Ammon's horn (tissue), 1 donor: ENCODE measurements around the gene SHC2.
"Not testable (repeated sequence)": the region's sequence is repeated elsewhere in the genome, so short reads cannot be mapped to it uniquely, and the experiment has no call there.

Experiments used
- DNase-seq: peaks from one replicate; pipeline ENCODE4 v3.0.0-alpha.2; 2016; ENCODE audit warnings: low spot score

The SHC2 gene

DNA sequence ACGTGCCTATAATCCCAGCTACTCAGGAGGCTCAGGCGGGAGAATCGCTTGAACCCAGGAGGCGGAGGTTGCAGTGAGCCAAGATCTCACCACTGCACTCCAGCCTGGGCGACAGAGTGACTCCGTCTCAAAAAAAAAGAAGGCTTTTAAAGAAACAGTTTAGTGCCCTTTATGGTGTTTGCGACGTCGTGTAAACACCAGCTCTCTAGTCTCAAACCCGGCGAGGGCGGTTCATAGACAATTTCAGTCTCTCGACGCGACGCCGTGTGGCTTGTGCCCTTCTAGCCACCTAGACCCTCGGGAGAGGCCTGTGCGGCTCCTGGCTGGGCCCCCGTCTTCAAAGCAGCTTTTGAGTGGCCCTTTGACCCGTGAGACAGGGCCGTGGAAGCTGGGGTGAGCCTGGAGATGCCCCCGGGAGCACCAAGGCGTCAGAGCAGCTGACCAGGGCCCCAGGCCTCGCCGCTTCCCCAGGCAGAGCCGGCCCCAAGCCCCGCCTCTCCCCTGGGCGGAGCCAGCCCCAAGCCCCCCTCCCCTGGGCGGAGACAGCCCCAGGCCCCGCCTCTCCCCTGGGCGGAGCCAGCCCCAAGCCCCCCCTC, 30.4 kb upstream of the SHC2 start:
- no peak for DNase-seq

DNA sequence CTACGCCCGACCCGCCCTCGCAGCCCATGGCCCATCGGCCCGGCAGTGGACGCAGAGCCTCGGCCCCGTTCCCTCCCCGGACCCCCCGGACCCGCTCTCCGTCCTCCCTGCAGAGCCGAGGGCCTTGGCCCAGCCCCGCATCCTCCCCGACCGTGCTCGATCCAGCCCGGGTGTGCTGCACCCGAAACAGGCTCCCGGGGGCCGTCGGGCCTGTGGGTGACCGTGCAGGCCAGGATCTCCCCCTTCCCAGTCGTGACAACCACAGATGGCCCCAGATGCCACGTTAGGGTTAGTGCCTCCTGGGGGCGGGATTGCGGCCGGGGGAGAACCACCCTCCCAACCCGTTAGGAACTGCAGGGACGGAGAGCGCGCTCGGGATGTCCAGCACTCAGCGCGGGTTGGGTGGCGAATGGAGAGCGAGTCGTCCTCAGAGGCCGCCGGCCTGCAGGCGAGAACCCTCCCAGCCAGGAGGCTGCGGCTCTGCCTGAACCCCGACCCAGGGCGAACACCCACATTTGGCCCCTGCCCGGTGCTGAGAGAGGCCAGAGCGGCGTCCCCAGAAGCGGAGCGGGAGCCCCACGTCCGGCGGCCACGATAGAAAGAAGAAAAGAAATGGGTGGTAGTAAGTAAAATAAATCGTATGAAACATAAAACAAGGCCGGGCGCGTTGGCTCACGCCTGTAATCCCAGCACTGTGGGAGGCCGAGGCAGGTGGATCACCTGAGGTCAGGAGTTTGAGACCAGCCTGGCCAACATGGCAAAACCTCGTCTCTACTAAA, 28.8 kb upstream of the SHC2 start:
- peak; percentile 40 for DNase-seq

DNA sequence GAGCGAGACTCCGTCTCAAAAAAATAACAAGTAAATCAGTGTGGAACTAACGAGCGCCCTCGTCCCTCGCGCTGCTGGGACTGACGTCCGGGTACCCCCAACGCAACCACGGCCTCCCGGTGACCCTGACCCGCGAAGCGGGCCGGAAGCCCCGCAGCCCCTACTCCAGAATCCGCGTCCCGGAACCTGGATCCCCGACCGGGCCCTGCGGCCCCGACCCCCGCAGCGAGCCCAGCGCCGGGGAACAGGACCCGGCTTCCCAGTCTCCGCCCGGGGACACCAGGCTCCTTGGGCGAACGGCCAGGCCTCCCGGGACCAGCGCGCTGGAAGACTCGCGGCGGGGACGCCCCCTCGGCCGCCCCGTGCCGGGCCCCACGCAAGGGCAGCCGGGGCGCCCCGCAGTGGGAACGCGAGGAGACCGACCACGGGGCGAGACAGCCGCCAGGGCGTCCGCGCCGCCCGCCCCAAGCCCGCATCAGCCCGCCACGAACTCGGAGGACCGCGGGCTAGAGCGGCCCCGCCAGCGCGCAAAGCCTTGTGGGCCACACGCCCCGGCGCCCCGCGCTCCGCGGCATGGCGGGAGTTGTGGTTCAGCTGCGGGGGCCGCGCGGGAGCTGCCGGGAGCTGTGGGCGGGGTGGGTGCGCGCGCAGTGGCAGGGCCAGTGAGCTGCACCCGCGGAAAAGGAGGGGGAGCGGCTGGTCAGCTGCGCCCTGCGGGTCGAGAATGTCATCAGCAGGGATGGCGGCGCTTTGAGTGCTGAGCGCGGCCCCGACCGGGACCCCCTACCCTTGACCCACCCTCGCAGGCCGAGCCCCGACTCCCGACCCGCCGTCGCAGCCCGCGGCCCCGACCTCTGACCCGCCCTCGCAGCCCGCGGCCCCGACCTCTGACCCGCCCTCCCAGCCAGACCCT, 27.9 kb upstream of the SHC2 start:
- peak; percentile 93 for DNase-seq

DNA sequence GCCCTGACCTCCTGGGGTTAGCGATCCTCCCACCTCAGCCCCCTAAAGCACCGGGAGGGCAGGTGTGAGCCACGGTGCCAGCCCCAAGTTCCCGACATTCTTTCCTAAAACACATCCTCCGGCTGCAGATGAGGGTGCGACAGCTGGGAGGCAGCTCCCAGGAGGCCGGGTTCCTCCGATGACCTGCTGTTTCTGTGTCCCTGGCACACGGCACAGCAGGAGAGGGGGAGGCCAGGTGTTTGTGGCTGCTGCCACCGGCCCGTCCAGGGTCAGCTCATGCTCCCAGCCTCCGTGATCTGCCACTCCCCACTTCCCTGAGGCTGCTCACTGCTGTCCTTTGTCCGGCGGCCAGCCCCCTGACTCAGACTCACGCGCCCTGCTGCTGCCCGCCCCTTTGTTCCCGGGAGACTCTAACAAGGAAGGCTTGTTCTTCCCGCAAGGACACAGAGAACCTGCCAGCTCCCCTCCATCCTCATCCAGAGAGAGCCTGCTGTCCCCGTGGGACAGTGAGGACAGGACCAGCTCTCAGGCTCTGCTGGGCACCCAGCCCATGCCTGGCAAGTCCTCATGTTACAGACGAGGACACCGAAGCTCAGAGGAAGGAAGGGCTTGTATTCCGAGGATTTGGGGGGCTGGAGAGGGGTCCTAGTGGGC, 24.9 kb upstream of the SHC2 start:
- DNase-seq, result peak; percentile 91

DNA sequence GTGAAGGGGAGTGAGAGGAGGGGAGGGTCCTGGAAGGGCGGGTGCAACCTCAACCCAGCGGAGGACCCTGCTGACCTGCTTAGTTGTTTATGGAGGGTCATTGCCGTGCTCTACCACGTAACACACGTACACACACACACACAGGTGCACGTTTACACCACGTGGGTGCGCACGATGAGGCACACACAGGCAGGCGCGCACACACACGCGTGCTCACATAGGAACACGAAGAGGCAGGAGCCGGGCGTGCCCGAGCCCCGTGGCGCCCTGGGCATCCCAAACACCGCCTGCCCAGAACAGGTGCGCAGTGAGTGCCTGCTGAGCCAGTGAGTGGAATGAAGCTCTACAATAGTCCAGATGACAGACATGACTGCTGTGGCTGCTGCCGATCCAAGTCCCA, 24.2 kb upstream of the SHC2 start:
- no peak for DNase-seq

DNA sequence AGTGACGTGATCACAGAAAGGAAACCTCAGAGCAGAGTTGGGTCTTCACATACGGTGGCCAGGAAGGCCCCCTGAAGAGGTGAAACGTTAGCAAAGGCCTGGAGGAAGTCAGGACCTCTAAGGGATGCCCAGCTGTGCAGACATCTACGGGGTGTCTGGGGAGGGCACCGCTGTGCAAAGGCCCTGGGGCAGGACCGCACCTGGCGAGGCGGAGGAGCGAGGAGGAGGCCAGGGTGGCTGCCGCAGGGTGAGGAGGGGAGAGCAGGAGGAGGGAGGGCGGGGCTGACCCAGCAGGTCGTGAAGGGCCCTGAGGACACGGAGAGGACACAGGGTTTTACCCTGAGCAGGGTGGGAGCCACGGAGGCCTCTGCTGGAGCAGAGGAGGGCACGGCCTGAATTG, 23.7 kb upstream of the SHC2 start:
- DNase-seq, result no peak

DNA sequence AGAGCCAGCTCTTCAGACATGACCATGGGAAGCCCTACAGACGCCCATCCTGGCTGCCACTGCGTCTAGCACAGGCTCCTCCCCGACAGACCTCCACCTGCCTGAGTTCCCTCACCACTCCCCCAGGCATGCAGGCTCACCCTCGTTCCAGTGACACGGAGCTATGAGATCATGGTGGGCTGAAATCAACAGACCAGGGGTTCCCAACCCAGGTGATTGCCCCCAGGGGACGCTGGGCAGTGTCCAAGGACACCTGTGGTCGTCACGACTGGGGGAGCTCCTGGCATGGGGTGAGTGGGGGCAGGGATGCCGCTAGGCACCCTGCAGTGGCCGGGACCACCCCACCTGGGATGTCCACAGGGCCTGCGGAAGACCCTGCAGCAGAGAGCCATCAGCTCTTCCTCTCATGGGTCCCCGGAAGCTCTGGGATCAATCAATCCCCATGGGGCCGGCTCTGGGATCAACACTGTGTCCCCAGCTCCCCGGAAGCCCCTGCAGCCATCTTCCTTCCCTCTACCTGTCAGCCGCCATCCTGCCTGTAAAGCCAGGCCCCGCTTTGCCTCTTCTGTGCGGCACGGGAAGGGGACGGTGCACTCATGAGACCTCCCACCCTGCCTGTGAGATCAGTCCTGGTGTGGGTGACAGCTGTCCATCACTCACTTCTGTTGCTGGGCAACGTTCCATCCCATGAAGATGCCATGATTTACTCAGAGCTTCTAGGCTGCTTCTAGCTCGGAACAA, 22.7 kb upstream of the SHC2 start:
- no peak for DNase-seq

DNA sequence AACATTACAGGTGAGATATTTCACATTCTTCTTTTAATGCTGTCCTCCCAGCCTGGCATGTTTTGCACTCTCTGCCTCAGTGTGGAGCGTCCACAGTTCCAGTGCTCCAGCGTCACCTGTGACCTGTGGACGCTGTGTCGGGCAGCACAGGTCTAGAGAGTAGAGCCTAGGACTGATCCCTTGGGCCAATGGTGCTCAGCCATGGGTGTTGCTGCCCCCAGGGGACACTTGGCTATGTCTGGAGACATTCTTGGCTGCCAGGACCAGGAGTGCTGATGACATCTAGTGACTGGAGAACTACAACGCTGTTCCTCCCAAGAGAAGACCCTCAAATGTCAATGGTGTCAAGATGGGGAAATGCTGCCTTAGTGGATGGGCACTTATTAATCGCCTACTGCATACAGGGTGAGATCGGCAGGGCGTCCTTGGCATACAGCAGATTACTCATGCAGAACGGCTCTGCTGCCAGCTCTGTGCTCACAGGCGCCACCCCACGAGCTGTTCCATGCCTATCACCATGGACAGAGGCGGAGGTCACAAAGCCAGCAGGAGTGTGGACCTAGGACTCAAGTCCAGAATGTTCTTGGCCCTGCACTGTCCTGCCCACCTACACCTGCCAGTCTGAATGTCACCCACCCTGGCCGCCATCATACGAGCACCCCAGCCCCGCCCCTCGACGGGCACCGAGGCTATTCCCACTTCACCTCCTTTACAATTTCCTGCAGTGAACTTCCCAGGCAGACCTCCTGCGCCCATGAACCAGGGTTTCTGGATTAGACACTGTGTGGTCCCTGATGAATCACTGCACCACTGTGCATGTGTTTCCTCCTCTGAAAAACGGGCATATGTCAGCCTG, 21.6 kb upstream of the SHC2 start:
- no peak for DNase-seq

DNA sequence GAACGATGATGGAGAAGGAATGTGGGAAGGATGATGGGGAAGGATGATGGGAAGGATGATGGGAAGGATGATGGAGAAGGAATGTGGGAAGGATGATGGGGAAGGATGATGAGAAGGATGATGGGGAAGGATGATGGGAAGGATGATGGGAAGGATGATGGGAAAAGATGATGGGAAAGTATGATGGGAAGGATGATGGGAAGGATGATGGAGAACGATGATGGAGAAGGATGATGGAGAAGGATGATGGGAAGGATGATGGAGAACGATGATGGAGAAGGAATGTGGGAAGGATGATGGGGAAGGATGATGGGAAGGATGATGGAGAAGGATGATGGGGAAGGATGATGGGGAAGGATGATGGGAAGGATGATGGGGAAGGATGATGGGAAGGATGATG, 20.3 kb upstream of the SHC2 start:
- DNase-seq, result not testable (repeated sequence)

DNA sequence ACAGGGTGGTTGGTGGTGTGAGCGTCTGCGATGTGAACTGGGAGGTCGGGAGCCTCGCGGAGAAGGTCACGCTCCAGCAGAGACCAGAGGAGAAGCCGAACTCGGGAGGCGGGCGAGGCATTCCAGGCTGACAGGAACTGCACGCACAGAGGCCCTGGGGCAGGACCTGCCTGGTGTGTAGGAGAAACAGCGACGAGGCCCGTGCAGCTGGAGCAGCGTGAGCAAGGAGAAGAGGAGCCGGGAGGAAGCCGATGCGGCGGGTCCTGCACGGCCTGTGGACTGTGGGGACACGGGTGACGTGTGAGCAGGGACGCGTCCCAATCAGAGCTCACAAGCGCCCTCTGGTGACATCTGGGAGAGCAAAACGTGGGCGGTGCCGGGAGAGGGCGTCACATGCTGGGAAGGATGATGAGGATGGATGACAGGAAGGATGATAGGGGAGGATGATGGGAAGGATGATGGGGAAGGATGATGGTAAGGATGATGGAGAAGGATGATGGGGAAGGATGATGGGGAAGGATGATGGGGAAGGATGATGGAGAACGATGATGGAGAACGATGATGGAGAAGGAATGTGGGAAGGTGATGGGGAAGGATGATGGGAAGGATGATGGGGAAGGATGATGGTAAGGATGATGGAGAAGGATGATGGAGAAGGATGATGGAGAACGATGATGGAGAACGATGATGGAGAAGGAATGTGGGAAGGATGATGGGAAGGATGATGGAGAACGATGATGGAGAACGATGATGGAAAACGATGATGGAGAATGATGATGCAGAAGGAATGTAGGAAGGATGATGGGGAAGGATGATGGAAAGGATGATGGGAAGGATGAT, 19.4 kb upstream of the SHC2 start:
- DNase-seq, result peak; percentile 80

DNA sequence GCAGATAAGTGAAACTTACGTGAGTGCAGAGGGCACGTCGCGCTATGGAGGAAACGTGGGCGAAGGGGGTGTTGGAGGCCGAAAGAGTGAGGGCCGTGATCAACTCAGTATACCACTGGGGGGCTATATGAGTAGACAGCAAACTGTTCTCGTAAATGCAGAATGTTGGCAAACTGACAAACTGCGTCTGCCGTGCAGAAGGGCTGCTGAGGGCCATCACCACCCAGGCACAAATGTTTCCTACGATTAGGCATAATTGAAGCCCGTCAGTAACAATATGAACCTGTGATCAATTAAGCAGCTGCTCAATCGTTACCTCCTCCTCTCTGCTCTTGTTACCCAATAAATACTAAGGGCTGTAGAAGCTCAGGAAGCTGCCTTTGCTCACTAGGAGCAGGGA, 18.1 kb upstream of the SHC2 start:
- no peak for DNase-seq

DNA sequence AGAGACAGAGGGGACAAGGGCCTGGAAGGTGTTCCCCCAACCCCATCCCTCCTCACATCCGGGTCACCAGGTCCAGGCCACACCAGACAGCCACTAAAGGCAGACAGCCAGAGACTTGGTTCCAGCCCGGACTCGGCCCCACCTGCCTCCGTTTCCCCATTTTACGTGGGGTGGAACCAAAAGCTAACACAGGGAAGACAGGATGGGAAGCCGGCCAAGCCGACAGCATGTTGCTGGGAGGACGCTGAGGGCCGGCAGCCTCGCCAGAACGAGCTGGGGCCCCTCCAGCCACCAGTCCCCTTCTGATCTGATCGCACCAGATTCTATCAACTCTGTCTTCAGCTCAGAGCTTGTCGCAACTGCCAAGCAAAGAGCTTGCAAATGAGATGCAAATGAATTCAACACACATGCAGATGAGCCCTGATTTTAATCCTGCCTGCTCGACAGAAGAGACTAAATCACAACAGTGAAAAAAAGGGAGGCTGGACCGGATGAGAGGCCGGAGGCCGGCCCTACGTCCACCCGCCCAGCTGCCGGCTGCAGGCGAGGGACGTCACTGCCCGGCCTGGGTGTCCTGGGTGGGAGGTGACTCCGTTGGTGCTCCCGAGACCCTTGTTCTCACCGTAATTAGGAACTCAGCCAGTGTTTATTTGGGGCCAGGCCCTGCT, 17.5 kb upstream of the SHC2 start:
- peak; percentile 48 for DNase-seq

DNA sequence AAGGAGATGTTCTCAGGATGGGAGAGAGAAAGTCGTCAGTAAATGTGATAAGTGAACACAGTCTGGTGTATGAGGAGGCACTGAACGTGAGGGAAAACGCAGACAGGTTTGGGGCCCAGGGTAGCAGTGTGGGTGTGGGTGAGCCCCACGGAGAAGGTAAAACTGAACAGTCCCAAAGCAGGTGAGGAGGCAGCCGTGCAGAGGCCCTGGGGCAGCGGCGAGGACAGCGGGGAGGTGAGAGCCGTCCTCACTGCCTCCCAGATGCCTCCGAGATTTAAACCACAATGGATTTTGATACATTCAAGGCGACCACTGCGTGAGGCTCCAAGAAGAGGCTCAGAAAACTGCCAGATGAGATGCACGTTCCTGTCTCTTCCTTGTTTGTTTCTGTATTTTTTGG, 14.5 kb upstream of the SHC2 start:
- no peak for DNase-seq

DNA sequence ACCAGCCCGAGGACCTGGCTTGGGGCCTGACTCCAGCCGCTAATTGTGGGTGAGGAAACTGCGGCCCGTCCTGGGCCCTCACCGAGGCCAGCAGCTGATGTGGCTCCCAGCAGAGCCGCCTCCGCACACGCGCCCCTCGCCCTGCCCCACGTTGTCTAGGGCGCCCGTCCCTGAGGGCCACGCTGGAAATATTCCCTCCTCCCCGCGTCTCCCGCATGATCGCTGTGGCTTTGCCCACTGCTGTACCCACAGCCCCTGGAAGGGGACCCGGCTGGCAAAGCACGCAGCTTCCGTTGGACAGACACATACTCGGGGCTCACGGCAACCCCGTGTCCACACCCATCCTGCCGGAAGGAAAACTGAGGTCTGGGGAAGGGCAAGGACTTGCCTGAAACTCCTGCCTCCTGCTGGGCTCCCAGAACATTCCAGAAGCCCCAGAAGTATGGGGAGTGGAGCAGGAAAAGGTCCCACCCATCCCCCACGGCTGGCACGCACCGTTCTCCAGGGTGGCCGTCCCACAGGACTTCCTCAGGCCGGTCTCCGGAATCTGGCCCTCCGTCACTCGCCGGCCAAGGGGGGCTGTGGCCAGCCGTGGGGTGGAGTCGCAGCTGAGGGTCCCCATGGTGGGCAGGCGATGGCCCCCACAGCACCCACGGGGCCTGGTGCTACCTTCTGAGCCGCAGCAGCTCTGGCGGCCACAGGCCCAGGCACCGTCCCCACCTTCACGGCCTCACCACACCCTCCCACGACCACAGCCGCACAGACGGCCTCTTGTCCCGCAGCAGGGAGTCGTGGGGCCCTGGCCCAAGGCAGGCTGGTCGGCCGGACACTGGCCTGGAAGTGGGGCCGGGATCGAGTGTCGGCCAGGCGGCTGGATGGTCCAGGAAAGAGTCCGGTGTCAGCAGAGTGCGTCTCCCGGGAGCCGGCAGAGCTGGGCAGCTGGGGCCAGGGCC, 13.6 kb upstream of the SHC2 start:
- no peak for DNase-seq

DNA sequence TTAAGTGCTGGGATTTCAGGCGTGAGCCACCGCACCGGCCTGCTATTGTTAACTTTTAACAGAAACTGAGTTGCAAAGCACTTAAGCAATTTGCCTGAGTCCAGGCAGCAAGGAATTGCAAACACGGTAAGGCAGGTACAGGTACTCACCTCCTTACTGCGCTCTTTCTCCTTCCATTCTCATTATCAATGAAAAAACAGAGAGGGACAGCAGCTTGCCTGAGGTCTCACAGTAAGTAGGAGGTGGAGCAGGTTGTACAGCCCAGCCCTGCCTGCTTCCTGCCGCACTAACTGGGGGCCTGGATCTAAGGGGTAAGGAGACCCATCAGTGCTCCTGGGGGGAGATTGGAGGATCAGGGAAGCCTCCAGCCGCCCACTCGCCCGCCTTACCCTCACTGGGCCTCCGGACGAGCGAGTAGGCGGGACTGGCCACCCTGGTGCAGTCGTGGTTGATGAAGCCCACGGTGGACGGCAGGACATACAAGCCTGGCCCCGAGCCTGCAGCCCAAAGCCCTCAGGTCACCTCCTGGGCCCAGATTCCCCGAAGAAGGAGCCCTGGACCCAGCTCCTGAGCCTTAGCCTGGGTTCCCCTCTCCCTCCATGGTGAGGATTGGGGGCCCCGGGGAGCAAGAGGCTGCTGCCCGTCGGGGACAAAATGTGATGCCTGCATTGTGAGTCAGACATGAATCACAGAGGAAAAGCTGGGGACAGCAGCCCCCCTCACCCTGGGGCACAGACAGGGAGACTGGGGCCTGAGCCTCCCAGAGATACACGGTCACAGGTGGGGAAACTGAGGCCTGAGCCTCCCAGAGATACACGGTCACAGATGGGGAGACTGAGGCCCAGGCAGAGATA, 11.4 kb upstream of the SHC2 start:
- DNase-seq, result no peak

DNA sequence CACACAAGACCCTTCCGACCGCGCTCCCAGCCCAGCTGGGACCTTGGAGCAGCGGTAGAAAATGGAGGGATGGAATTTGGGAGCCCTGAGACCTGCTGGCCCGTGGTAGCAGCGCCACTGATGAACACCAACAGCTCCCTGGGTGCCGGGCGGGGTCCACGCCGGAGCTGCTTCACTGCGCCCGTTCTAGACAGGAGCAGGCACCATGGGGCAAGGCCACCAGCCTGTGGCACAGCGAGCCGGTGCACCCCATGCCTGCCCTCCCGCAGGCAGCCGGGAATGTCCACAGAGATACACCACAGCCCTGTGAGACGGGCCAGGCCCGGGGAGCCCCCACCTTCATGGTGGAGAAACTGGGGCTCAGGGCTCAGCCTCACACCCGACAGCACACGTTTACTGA, 9.9 kb upstream of the SHC2 start:
- no peak for DNase-seq

DNA sequence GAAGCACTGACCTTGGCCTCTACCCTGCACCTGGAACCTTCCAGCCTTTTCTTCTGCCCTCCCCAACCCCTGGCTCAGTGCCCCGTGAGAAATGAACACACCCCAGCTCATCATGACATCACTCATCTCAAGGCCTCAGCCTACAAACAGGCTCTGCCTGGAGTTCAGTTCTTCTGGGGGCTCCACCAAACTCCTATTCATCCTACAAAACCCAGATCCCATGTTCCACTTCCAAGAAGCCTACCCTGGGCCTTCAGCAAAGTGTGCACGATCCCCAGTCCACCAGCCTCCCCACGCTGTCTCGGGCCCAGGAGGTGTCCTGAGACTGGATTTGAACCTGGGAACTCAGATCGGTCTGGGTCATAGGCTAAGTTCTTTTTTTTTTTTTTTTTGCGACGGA, 9.0 kb upstream of the SHC2 start:
- DNase-seq, result no peak
